Anterior cingulate cortex (tissue), 58 donors: Measurements from ENCODE around the gene PCID2.
A peak's percentile ranks its signal among the peaks of the same experiment; 100 is the strongest.

Experiments
- DNase-seq, 58 donors: peaks; one replicate each; lab custom pipeline; 2025; lab: John Stamatoyannopoulos, UW

PCID2 gene

GRCh38 chr13:113190181-113190580, 18.3 kb downstream of the PCID2 start:
- peak in 2 of 58 donors; percentile 21 to 27 for DNase-seq

- DNase-seq, result no peak
These were observed 20.4 kb downstream of the PCID2 start for GRCh38 chr13:113187883-113188665.

DNA sequence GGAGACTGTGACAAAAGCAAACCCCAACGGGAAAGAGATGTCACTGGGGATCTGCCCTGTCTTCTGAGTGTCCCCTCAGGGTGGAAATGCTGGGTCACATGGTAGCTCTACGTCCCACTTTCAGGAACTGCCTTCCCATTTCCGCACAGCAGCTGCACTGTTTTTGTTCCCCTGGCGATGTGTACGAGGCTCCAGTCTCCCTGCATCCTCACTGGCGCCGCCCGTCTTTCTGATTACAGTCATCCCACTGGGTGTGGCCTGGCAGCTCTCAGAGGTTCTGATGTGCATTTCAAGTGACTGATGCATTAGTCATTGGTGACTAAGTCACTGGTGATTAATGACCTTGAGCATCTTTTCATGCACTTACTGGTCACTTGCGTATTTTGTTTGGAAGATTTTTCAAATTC, 21.2 kb downstream of the PCID2 start:
- DNase-seq, result peak in 27 of 58 donors; percentile 12 to 85 (median 38)

- no peak for DNase-seq
These were observed 22.2 kb downstream of the PCID2 start for GRCh38 chr13:113186061-113186900.

DNA sequence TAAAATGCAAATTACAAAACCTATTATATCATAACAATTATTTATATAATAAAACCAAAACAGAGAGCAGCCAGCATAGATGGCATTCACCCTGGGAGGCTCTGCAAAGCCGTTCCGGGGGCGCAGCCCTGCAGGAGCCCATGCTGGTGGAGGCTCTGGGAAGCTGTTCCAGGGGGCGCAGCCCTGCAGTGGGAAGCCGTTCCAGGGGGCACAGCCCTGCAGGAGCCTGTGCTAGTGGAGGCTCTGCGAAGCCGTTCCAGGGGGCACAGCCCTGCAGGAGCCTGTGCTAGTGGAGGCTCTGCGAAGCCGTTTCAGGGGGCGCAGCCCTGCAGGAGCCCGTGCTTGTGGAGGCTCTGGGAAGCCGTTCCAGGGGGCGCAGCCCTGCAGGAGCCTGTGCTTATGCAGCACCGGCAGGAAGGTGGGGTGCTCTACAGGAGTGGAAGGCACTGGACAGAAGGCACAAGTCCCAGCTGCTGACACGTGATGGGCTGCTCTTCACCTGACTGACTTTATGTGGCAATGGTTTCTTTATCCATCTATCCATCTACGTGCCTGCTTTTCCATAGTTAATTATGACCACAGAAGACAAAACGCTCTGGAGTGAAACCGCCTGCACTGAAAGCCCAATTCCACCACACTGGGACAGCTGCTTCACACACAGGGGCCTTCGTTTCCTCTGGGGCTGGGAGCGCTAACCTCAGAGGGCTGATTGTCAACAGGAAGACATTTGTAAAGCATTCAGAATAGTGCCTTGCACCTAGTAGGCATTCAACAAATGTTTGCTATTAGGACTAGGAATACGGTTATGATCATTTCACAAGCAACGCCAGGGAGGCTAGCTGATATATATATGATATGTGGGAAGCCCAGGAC, 23.7 kb downstream of the PCID2 start:
- DNase-seq, result no peak

DNA sequence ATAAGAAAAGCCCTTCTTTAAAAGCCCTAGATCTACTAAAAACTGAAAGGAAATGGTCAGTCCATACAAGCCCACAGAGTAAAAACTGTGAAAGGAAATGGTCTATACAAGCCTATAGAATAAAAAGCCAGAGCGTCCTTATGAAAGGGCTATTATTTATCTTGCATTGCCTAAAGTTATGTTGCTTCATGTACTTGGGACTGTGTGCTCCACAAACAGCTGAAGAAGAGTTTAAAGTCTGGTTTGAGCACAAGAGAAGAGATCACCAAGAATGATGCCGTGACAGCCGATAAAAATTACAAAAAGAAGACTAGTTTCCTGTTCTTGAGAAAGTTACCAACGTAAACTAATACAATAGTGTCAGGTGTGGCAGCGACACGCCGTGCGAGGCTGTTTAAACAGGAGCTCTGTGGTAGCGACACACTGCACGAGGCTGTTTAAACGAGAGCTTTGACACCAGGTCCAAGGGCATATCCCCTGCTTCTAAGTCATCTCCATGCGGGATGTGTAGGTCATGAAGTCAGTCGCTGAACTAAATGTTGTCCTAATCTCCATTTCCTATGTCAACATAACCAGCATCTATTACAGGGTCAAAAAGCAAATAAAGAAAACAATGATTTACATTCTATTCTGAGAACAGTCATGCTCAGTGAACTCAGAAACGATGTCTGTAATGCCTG, 24.9 kb downstream of the PCID2 start:
- DNase-seq, result no peak

DNA sequence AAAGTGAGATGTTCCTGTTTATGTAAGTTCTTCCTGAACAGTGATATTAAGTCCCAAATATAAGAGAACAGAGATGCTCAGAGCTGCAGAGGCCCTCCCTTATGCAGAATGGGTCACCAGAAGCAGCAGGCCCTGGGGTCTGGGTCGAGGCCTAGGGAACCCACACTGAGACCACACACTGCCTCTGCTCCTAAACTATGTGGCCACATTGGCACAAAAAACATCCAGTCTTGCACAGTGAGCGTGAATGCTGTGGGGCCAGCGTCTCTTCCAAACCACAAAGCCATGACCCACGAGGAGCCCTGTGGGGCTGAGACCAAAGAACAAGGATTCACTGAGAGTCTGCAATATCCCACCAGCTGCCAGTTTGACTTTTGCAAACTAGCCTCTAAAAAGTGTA, 26.4 kb downstream of the PCID2 start:
- DNase-seq, result no peak

- peak in 1 of 58 donors; percentile 34 for DNase-seq
These were observed 28.9 kb downstream of the PCID2 start for GRCh38 chr13:113179374-113180230.

DNA sequence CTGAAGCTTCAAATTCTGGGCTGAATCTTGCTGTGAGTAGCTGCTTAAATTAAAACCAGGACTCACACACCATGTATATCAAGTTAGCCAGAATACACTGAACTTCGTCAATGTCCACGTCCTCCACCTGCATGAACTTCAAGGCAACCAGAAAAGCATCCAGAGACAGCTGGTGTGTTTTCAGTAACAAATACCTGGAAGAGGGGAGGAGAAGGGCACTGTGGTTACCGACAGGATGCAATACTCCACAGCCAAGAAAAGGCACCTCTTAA, 29.6 kb downstream of the PCID2 start:
- no peak for DNase-seq

DNA sequence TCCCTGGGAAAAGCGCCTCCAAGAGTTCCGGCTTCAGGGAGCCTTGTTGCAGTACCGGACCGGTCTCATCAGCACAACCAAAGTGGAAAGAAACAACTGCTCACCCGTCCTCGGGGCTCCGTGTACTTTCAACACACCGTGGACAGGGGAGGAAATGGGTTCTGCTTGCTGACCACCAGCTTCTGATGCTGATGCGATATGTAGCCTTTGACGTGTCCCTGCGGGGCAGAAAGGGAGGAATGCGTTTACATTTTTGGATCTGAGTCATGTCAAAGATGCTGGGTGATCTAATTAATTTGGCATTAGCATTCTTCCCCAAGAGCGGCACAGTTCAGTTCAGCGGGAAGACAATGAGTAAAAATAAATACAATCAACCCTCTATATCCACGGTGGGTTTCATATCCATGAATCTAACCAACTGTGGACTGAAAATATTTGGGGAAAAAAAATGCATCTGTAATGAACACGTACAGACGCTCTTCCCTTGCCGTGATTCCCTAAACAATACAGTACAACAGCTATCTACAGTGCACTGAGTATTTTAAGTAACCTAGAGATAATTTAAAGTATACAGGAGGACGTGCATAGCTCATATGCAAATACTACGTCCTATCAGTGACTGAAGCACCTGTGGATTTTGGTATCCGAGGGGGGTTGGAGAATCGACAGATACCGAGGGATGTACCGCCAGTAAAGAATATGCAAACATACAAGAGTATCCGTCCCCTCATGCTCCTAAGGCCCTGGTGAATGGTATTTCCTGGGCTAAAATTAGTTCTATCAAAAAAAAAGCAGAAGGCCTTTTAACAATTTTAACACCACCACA, 30.2 kb downstream of the PCID2 start:
- DNase-seq, result no peak

DNA sequence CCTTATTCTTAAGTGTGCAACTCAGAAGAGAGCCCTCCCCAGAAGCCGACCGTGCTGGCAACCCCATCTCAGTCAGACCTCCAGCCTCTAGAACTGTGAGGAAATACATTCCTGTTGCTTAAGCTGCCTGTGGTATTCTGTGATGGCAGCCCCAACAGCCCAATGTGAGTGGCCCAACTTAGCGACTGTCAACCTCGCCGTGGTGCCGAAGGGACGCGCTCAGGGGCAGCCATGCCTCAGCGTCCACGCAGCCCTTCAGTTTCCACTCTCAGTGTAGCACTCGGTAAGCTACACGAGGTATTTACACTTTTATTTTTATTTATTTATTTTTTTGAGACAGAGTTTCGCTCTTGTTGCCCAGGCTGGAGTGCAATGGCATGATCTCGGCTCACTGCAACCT, 31.6 kb downstream of the PCID2 start:
- DNase-seq, result no peak

DNA sequence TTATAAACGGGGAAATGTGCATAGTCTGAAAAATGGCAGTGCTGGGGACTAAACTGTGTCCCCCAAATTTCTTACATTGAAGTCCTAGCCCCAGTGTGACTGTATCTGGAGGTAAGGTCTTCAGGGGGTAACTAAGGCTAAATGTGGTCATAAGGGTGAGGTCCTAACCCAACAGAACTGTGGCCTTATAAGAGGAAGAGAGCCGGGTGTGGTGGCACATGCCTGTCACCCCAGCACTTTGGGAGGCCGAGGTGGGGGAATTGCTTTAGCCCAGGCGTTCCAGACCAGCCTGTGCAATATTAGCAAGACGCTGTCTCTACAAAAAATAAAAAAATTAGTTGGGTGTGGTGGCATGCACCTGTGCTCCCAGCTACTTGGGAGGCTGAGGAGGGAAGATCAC, 32.2 kb downstream of the PCID2 start:
- DNase-seq, result no peak

DNA sequence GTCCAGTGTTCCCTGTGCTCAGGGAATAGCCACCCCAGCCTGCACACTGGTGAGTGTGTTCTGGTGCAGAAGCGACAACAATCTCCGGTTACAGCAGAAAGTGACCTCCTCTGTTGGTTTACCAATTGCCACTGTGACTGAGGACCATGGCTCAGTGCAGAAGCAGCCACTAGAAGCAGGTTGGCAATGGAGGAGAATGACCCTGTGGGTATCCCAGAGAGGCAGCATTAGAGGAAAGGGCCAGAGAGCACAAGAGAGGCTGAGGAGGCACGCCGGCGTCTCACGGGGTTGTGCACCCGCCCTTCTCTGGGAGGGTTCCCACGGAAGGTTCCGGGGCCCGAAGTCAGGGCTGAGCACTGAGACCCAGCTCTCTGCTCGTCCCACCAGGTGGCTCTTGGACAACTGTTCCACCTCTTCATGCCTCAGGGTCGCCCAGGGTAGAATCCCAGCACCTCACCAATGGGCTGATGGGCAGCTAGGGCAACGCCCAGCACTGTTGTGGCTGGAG, 36.0 kb downstream of the PCID2 start:
- no peak for DNase-seq

GRCh38 chr13:113171250-113172125, 37.0 kb downstream of the PCID2 start:
- DNase-seq, result no peak

GRCh38 chr13:113170511-113170910, 38.0 kb downstream of the PCID2 start:
- DNase-seq, result no peak

- DNase-seq, result no peak
These were observed 38.9 kb downstream of the PCID2 start for GRCh38 chr13:113169277-113170272.
